GM23248 (cell line): ENCODE results near the gene DIS3.

ENCODE experiments used
- EZH2 ChIP-seq: fragments of 200-600 bp; sonication (generic); IDR thresholded peaks from 2 replicates; pipeline ENCODE4 v1.6.1; 2018; ENCODE audit warnings: antibody characterized with exemption, mild to moderate bottlenecking; ENCODE audit not compliant: insufficient read depth, poor library complexity, severe bottlenecking
- EZH2phosphoT487 ChIP-seq: fragments of 200-600 bp; sonication (generic); IDR thresholded peaks from 2 replicates; pipeline ENCODE4 v1.6.1; 2018; ENCODE audit warnings: antibody characterized with exemption, moderate library complexity, mild to moderate bottlenecking, low read depth; ENCODE audit not compliant: insufficient read depth

DNA sequence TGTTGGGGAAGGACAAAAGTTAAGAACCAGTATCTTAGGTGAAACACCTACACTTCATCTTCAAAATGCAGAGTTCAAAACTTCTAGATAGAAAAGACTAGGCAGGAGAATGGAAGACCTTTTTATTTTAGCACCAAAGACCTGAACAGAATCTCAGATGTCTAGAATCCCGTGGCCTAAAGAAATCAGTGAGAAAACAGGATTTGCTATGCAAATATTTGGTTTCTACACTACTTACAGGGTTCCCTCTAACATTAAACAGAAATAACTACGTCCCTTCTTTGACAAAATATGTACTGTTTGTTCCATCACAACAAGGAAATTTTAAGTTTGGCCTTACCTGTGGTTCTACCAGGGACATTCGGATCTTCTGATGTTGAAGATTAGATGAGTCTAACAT is 21.5 kb downstream of the DIS3 start:
- no peak for TF ChIP-seq EZH2
- no peak for TF ChIP-seq EZH2phosphoT487
